Stimulated activated CD4-positive, alpha-beta T cell treated with anti-CD3 and anti-CD28 coated beads, Interleukin-1b, Interleukin-23, amount 100 ng/mL, for 4 hours (primary cell): ENCODE data around the gene MLLT3.

ENCODE experiments used
- DNase-seq, 2 donors: peaks; one replicate each; pipeline ENCODE4 v3.0.0-alpha.2; 2020; ENCODE audit warnings: low read depth in 2 of 2

The MLLT3 gene

DNA sequence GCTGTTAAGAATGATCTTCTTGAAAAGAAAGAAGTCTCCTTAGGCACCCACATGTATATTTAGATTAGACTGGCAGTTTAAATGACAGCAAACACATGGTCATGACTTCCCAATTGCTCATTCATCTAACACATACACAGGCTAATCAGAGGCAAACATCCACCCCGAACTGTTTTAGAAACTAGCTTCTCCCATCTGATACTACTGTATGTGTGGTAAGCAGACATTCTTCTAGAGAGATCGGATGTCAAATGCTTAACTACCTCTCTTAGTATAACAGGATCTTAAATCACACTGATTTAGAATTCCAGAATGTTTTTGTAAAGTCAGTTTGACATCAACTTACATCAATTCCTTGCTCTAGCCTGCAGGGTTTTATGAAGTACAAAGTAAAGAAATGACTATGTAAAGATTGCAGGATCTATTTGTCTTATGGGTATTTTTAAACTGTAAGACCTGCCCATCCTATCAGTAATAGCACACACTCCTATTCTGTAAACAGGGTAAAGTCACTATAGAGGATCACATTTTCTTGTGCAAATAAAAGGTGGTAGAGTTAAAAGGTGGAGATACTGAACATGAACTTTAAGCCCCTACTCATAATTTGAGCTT, 239.7 kb downstream of the MLLT3 start:
- no peak for DNase-seq

DNA sequence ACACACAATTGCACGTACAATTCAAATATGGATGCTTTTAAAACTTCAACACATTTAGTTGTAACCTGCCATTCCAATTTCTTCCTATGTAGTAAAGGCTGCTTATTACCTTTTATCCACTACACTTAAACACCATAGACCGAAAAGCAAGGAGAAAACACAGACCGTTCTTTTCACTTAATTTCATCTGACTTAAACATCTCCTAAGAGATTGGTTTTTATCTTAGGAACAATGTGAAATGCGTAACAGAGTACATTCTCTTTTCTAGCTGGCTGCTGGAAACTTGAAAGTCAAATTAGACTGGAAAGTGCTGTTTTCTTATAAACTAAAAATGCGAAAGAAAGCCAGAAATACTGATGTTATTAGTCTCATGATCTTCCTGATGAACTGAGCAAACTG, 241.8 kb downstream of the MLLT3 start:
- no peak for DNase-seq

DNA sequence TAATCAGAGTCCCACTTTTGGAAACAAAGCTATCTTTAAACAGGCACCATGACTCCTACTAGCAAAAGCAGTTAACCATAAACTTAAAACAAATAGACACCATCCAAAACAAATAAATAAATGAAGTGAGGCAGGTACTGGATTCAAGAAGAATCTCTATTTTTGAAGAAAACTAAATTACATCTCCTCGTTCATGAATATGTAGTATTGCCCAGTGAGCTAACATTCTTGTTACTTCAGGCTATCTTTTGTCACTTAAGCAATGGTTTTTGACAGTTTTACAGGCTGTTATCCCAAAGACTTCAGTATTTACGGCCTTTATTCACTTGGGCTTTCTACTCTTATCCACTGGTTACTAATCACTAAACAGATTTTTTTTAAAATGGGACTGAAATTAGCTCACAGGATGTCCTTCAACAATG, 242.5 kb downstream of the MLLT3 start:
- DNase-seq, result no peak

DNA sequence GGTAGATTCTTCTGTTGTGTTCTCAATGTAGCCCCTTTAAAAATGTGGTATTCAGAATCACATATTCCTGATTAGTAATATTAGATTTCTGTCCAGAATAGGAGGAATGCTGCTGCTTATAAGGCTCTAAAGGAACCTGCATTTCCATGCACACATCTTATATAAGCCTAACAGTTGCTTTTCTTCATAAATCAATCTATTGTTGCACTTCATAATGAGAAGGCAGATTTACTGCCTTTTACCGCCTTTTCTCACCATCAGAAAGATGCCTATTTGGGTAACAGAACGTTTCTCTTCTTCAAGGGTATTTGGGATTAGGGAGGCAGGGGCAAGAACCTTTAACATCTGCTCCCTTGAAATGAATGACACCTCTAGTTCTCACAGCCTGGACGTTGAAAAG, 243.4 kb downstream of the MLLT3 start:
- no peak for DNase-seq

GRCh38 chr9:20377790-20378189, 244.5 kb downstream of the MLLT3 start:
- DNase-seq, result no peak

DNA sequence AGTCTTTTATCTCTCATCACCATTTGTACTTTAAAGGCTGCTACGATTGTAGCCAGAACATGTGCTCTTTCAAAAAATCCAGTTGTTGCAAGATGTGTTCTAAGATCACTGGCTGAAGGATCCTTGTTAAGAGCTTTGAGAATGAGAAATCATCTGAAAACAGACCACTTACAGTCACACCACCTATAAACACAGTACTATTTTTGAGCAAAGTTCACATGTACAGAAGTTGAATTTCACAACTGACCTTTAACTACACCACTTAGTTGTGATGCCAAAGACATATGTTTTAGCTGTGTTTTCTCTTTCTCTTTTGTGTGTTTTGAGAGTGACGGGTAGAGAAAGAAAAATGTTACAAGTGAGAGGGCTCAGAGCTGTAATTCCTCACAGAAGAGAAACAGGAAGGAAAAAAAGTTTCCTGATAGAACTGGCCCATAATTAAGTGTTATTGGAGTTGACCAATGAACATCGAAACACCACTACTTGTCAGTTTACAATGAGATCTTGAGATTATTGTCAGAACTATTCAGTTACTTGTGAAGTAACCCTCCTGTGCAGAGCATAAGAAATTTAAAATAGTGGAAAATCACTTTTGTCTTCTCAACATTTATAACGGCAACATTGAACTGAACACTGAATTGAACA, 245.4 kb downstream of the MLLT3 start:
- DNase-seq, result no peak

DNA sequence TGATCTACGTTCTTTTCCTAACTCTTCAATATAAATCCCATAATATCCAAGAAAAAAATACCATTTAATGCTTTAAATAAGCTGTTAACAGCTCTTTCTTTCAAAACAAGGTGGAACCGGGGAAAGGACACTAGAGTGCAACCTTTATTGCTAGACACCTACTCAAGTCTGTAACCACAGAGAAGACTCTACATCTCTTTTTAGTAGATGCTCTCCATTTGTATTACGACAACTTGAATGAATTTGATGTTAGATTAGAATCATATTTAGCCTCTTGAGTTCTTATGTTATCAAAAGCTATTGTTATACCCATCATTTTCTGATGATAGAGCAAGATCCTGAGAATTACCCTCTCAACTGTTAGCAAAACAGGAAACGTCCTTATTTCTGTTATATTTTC, 246.3 kb downstream of the MLLT3 start:
- no peak for DNase-seq

GRCh38 chr9:20373263-20373662, 249.0 kb downstream of the MLLT3 start:
- no peak for DNase-seq

- DNase-seq, result no peak
These were observed 252.9 kb downstream of the MLLT3 start for GRCh38 chr9:20369391-20369790.

DNA sequence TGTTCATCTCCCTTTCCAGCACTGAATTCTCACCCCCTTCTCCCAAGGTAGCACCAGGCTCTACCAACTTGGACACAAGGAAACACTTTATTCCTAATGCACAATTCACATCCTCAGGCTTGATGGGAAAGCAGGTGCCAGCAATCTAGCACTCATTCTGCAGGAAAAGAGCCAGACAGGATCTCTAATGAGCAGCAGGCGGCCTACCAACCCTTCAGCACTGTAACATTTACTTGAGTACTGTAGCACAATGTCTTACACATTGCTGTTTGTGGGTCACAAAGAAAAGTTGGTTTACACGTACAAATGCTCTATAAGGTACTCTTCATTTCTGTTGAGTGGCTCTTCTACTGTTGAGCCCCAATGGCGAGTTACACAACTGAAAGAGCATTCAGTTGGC, 254.4 kb downstream of the MLLT3 start:
- no peak for DNase-seq

GRCh38 chr9:20364959-20365358, 257.3 kb downstream of the MLLT3 start:
- DNase-seq, result no peak

DNA sequence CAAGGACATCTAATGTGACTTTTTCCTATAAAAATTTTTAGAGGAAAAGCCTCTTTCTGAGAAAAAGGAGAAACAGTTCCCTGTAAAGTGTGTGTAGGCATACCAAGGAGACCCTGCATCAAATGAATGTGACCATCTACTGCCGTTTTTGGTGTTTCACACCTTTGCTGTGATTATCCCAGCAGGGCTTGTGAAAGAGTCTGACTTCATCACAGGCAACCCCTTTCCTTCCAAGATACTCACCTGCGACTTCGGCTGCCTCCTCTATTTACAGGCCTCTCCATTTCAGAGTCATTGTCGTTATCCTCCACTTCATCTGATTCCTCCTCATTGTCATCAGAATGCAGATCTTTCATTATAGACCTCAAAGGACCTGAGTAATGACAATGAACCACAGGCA, 259.1 kb downstream of the MLLT3 start:
- DNase-seq, result no peak

GRCh38 chr9:20361656-20362570, 260.4 kb downstream of the MLLT3 start:
- DNase-seq, result no peak

DNA sequence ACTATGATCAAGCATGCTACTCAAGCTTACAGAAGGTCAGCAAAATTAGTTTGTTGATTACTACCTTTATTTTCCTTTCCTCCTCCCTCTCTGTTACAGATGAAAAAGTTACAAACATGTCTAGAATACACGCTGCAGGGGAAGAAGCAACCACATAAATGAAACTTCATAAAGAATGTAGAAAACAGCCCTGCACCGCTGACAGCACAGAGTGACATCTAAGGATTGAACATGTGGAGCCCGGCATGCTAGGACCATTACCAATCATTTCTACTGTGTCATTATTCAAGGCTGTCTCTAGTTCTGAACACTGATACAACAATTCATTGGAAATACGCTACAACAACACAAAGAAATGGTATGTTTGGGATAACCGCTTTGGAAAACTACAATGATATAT, 261.1 kb downstream of the MLLT3 start:
- DNase-seq, result no peak

DNA sequence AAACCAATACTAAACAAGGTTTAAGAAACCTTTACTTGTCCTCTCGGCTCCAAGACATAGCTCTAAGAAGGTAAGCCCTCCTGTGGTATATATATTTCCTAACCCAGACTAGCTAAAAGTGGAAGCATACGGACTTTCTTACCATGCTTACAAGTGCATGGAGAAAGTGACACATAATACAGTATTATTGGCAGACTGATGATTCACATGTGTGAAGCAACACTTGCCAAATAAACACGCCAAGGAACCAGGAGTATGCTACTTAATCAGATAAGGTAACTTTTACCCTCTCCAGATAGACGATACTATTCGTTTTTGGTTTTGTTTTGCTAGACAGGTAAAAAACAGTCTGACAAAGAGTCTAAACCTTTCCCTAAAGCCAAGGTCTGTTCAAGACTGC, 264.1 kb downstream of the MLLT3 start:
- DNase-seq, result no peak

DNA sequence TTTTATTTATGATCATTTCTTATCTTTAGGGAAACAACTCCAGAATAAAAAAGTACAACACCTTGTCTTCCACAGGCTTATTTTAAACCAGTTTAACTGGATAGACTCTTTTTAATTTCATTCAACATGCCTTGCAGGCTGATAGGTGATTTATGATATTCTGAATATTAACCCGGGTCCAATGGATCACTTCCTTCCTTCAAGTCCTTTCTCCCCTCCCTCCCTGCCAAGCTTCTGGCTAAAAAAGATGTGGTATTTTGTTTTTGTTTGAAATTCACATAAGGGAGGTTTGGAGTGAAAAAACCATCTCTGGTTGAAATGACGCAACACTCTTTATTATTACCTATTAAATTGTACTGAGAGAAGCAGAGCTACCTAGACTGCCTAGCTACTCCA, 265.3 kb downstream of the MLLT3 start:
- DNase-seq, result no peak

GRCh38 chr9:20356403-20357036, 265.8 kb downstream of the MLLT3 start:
- DNase-seq, result peak; percentile 26 to 31

DNA sequence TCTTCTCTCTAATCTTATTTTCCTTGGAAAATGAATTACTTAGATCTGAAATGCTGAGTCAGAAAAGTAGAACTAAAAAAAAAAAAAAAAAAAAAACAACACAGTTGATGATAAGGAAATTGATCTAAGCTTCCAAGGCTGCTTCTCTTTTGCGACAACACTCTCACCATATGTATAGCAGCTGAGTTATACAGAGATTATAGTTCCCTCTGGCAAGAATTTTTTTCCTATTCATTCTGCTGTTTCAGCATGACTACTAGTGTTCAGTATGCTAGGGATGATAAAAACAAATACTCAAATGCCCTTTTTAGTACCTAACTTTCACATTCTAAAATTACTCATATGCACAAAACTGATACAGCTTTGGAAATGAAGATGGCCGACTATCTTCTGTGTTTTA, 267.3 kb downstream of the MLLT3 start:
- DNase-seq, result no peak

GRCh38 chr9:20353931-20354652, 268.2 kb downstream of the MLLT3 start:
- no peak for DNase-seq

- DNase-seq, result no peak
These were observed 268.8 kb downstream of the MLLT3 start for GRCh38 chr9:20353524-20353923.

DNA sequence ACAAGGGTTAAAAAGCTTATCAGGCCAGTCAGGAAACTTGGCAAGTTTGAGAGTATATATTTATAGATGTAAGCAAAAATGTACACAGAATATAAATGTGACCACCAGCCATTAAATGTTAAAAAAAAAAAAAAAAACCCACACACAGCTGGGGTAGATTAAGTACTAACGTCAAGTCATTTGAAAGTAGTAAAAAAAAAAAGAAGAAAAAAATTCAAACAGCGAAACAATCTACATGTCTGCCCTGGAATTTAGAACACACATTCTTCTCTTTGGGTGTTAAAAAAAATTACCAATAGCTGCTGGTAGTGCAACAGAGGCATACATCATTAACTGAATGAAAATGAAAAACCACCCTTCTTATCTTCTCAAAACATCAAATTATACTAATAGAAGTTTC, 269.7 kb downstream of the MLLT3 start:
- DNase-seq, result no peak

DNA sequence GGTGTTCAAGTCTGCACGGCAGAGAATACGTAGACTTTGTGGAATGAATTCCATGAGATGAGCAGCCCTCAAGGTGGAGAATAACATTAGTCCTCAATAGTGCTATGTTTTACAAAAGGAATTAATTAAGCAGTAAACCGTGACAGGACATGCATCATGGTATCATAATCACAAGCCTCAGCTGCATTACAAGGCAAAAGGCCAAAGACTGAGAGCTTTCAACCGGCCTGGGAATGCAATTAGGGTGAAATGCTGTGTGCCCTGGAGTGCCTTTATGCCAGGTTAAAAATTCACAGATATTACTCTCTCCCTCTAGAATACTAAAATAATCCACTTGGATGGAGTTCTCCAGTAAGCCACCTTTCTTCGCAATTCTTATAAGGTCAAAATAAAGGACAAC, 270.6 kb downstream of the MLLT3 start:
- no peak for DNase-seq
